HG03469 (cell line): ENCODE data around the gene DCK.
A peak's percentile ranks its signal among the peaks of the same experiment; 100 is the strongest.
"Not testable (repeated sequence)": the region's sequence is repeated elsewhere in the genome, so short reads cannot be mapped to it uniquely, and the experiment has no call there.

Source experiments
- ATAC-seq: cut with Tn5 transposase; IDR thresholded peaks from one replicate; pipeline ENCODE4 v1.9.1; 2021; ENCODE audit warnings: mild to moderate bottlenecking, moderate library complexity, moderate number of reproducible peaks; ENCODE audit not compliant: unreplicated experiment

DCK gene

GRCh38 chr4:70999639-71000038 lies 6.2 kb downstream of the DCK start:
- not testable (repeated sequence) for ATAC-seq

- ATAC-seq, result not testable (repeated sequence)
Measured at GRCh38 chr4:71001363-71001762, 7.9 kb downstream of the DCK start.

GRCh38 chr4:71004281-71004851 lies 10.9 kb downstream of the DCK start:
- no peak for ATAC-seq

- ATAC-seq, result not testable (repeated sequence)
Measured at GRCh38 chr4:71005025-71005424, 11.6 kb downstream of the DCK start.

GRCh38 chr4:71006203-71006907 lies 12.9 kb downstream of the DCK start:
- peak; percentile 69 for ATAC-seq

GRCh38 chr4:71008196-71008595 lies 14.7 kb downstream of the DCK start:
- ATAC-seq, result no peak

GRCh38 chr4:71009086-71009485 lies 15.6 kb downstream of the DCK start:
- ATAC-seq, result no peak

- ATAC-seq, result peak; percentile 43
Measured at GRCh38 chr4:71009890-71010588, 16.6 kb downstream of the DCK start.

GRCh38 chr4:71011451-71011850 lies 18.0 kb downstream of the DCK start:
- no peak for ATAC-seq

- ATAC-seq, result not testable (repeated sequence)
Measured at GRCh38 chr4:71017391-71017790, 23.9 kb downstream of the DCK start.

GRCh38 chr4:71020611-71021010 lies 27.2 kb downstream of the DCK start:
- ATAC-seq, result no peak

- ATAC-seq, result no peak
Measured at GRCh38 chr4:71025654-71026053, 32.2 kb downstream of the DCK start.

GRCh38 chr4:71026086-71026485 lies 32.6 kb downstream of the DCK start:
- ATAC-seq, result no peak

- no peak for ATAC-seq
Measured at GRCh38 chr4:71027611-71028010, 34.2 kb downstream of the DCK start.

- ATAC-seq, result no peak
Measured at GRCh38 chr4:71029504-71029903, 36.1 kb downstream of the DCK start.

- ATAC-seq, result not testable (repeated sequence)
Measured at GRCh38 chr4:71032106-71032505, 38.7 kb downstream of the DCK start.

GRCh38 chr4:71045256-71045655 lies 51.8 kb downstream of the DCK start:
- no peak for ATAC-seq

- no peak for ATAC-seq
Measured at GRCh38 chr4:71049395-71049794, 55.9 kb downstream of the DCK start.

GRCh38 chr4:71050809-71051208 lies 57.4 kb downstream of the DCK start:
- ATAC-seq, result no peak

- ATAC-seq, result no peak
Measured at GRCh38 chr4:71052034-71052433, 58.6 kb downstream of the DCK start.

GRCh38 chr4:71052716-71053115 lies 59.3 kb downstream of the DCK start:
- ATAC-seq, result no peak

GRCh38 chr4:71053613-71054012 lies 60.2 kb downstream of the DCK start:
- ATAC-seq, result not testable (repeated sequence)
